GM13977 (cell line): ENCODE results near the gene ACTC1.

Experiments
- DNase-seq: peaks from one replicate; pipeline ENCODE4 v3.0.0; 2012; ENCODE audit warnings: low spot score
- CTCF ChIP-seq: IDR thresholded peaks from 2 replicates; pipeline ENCODE4 v1.5.1; 2012; ENCODE audit warnings: mild to moderate bottlenecking, control low read depth; ENCODE audit not compliant: insufficient read depth; ENCODE audit errors: extremely low read depth, missing control alignments
- in situ Hi-C: fragments of 300-500 bp; cut with MboI; formaldehyde crosslinking; loops from one replicate; pipeline ENCODE4 v1.12.0; 2022; ENCODE audit warnings: low sequenced_read_pairs, low pct_unique_long_range_greater_than_20kb, mixed read lengths, inconsistent platforms; ENCODE audit not compliant: unreplicated experiment

Gene ACTC1

GRCh38 chr15:34760909-34761308 is 34.4 kb downstream of the ACTC1 start:
- DNase-seq, result no peak
- in situ Hi-C loops, result no loop called here
- TF ChIP-seq CTCF, result no peak

- no peak for TF ChIP-seq CTCF
- in situ Hi-C loops, result no loop called here
- no peak for DNase-seq
Observed at GRCh38 chr15:34759992-34760391, 35.4 kb downstream of the ACTC1 start.

DNA sequence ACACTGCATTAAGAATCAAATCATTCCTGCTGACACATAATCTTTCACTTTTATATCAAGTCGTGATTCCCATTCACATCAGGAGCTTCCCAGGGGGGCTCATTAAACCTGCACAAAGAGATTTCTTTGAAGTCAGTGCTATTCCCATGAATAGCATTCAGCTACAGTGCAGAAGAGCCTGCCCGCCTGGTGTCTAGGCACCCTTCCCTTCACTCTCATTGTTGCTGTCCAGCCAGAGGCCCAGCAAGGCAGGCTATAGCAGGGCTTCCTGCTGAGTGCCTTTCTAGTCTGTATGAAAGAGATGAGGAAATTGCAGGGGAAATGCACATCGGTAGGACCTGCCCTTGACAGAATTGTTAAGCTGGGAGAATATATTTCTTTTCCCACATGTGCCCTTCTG is 36.0 kb downstream of the ACTC1 start:
- DNase-seq, result no peak
- TF ChIP-seq CTCF, result no peak
- in situ Hi-C loops, result no loop called here

GRCh38 chr15:34757262-34757661 is 38.1 kb downstream of the ACTC1 start:
- DNase-seq, result no peak
- in situ Hi-C loops, result no loop called here
- no peak for TF ChIP-seq CTCF

- TF ChIP-seq CTCF, result no peak
- in situ Hi-C loops, result no loop called here
Observed at GRCh38 chr15:34755419-34755773, 40.0 kb downstream of the ACTC1 start.

DNA sequence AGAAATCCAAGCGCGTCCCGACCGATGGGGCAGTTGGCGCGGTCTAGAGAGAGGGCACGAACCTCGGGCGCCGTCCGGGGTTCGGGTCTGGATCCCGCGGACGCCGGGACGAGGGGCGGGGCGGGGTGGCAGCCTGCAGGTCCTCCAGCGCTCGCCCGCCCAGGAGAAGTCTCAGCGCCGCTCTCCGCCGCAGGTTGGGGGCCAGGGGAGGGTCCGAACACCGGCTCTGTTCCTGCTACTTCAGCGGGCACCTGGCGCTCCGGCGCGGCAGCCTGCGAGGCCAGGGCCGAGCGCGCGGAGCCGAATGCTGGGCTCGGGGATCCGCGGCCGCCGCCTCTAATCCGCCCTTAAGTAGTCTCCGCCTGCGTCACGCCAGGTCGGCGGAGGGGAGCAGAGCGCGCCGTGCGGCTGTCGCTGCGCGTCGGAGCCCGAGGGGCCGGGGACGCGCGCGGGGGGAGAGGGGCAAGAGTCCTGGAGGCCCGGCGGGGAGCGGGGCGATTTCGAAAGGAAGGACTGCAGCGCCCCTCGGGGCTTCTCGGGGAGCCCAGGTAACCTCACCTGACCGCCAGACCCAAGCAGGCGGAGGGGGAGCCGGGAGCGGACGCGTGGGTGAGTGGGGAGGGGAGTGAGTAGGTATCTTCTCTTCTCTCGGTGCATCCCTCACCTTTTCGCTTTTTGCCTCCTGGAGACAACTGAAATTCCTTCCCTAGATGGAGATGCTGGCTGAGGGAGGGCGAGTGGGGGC is 40.5 kb downstream of the ACTC1 start, which contains the start of gene GJD2:
TSS of gene GJD2 (minus strand) at position 325 of the 745 bp plus-strand sequence. CDS start 510 bp downstream, outside the sequence.
- DNase-seq, result no peak
- TF ChIP-seq CTCF, result no peak
- in situ Hi-C loops, result no loop called here

More at GRCh38 chr15:34755419-34755773, 40.0 kb downstream of the ACTC1 start:
- DNase-seq, result no peak
